NCI-H187 treated with DMSO at 0.1 percent for 48 hours (cell line): ENCODE results near the gene SAFB.

Source experiments
- DNase-seq: peaks from one replicate; lab custom pipeline; 2025; lab: John Stamatoyannopoulos, UW

The SAFB gene

GRCh38 chr19:5622465-5623396 lies at the start of gene SAFB, which contains the start of gene SAFB2:
SAFB (plus strand) TSS chr19:5623083; CDS start chr19:5623206, 123 bp downstream.
SAFB2 (minus strand) TSS chr19:5622776; CDS start chr19:5622715, 61 bp downstream.
- DNase-seq: peak; percentile 62

DNA sequence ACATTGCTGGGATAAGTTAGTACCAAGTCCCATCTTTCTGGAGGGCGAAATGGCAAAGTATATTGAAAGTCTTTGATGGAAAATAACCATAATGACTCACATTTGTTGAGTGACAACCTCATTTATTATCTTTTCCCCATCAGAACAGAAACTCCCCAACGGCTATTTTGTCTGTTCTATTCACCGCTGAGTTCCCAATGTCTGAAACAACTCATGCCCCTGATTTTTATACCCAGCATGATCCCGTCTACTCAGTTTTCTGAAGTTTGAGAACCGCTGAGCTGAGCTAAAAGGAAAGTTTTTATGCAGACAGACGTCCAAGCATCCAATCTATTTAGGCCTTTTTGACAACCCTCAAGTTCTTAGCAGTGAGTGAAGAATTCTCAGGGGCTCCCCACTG lies 47.3 kb upstream of the SAFB start:
- DNase-seq: no peak

DNA sequence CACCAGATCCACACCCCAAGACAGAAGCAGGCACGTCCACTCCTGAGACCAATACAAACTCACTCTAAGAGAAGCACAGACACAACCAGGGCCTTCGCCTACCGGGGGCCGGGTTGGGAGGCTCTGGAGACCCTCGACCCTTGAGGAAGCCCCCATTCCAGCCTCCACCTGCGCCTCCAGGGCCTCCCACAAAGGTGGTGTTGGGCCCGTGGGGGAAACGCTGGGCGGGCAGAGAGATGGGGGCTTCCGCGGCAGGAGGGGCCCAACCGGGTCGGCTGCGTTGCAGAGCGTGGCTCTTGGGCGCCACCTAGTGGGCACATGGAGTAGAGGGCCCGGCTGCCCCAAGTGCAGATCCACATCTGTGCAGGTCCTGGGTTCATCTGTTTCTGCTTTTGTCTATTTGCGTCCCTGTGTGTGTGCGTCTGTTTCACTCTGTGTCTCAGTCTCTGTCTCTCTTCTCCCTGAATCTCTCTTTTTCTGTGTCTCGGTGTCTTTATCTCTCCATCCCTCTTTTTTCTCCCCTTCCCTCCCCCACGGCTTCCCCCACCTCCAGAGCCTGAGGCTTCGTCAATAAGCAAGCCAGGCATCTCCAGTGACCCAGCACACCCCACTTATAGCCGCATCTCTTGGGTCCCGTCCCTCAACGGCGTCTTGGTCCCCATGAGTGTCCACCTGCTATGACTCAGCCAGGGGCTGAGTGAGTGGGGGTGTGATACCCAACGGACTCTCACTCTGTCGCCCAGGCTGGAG lies 44.6 kb upstream of the SAFB start:
- DNase-seq: no peak

DNA sequence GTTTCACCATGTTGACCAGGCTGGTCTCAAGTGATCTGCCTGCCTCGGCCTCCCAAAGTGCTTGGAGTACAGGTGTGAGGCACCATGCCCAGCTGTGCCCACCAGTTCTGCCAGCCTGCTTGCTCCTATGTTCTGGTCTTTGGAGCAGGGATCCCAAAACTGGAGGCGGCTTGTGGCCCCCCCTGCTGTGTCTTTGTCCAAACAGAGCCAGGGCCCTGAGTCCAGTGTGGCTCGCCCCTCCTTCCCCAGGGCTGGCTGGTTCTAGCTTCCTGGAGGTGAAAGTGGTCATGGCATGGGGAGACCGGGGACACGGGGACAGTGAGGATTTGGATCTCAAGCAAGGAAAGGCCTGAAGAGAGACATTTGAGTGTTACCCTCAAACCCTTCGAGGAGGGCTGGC lies 43.6 kb upstream of the SAFB start:
- DNase-seq: no peak

GRCh38 chr19:5579697-5580096 lies 43.2 kb upstream of the SAFB start:
- DNase-seq: no peak

DNA sequence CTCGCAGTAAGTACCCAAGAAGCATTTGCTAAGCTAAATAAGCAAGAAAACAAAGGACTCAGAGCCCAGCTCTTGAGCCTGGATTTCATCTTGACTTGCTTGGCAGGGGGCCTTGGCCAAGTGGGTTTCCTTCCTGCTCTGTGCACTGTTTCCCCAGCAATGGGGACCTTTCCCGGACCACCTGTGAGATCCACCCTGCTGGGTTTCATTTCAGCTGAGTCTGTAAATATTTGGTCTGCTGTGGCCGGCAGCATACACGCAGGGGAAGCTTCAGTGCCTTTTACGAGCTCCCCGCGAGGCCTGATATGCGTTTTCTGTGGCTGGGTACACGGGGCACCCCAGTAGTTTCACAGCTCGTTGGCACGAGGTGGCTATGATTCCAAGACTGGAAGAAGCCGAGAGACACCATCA lies 42.7 kb upstream of the SAFB start:
- DNase-seq: no peak

- no peak for DNase-seq
Measured at GRCh38 chr19:5585461-5586299, 37.2 kb upstream of the SAFB start.

DNA sequence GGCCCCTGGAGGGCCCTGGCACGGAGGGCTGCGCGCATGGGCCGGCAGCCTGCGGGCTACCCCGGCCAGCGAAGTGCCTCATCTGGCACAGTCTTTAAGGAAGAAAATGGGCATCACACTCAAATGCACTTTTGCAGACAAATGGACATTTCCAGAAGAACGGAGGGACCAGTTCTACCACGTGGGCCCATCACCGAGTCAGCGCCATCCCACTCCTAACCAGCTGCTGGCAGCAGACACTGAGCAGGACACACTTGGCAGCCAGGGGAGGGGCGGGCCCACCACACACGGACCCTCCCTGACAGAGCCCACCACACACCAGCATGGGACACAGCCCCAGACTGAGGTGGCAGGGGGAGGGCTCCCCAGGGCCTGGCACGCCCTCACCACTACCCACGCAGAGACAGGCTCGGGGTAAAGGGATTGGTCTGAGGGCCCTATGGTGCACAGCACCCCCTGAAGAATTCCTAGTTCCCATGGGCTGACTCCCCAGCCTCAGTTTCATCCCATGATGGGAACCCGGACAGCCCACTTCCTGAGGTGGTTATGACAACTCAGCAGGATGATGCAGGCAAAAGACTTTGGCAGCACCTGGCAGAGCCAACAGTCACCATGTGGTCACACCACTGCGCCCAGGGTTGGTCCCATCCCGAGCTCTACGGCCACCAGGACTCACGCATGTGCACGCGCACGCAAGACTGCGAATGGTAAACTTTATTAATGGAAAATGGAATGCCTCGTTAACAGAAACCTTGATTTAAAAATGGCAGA lies 36.4 kb upstream of the SAFB start:
- DNase-seq: no peak

DNA sequence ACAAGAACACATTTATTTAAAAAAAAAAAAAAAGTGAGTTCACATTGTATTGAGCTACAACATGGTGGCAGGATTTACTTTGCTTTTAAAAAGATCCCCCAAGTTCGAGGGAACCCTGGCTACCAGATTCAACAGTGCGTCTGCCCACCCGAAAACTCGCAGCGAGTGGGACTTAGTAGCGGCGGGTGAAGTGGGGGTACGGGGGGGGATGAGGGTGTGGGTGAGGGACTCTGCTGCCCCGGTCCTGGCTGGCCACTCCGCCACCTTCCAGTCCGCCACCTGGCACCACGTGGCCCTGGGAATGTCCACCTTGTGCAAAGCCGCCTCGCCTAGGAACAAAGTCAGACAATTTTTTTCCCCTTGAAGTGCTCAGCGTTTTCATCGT lies 35.8 kb upstream of the SAFB start:
- no peak for DNase-seq

GRCh38 chr19:5587661-5588060 lies 35.2 kb upstream of the SAFB start:
- no peak for DNase-seq

- no peak for DNase-seq
Measured at GRCh38 chr19:5588441-5588840, 34.4 kb upstream of the SAFB start.

DNA sequence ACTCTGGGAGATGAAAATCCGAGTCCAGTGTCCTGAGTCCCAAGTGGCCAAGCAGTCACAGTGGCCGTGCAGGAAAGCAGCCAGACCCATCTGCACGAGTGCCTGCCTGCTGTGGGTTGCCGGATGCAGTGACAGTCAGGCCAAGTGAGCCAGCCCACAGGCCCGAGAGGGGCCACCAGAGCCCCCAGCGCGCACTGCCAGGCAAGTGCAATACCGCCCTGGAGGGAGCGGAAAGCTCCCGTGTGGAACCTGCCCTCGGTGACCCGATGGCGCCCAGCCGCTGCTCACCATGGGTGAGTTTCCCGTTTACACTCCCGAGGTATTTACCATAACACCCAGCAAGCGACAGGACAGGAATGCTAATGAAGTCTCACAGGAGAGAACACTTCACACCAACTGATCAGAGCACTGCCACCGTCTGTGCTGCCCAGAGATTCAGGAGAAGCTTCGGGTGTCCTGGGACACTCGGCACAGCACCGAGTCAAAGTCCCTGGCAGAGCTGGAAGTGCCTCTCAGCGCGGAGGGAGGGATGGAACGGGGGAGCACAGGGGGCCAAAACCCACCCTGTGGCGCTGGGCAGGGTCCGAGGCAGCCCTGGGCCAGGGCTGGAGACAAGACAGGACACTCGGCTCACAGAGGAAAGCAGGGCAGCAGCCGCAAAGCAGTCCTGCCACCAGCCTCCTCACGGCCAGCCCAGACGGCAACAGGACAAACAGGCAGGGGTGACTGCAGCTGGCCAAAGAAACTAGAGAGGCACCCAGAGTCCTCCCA lies 33.8 kb upstream of the SAFB start:
- DNase-seq: no peak

- no peak for DNase-seq
Measured at GRCh38 chr19:5590151-5590864, 32.6 kb upstream of the SAFB start.

- no peak for DNase-seq
Measured at GRCh38 chr19:5590865-5591154, 32.1 kb upstream of the SAFB start.

- no peak for DNase-seq
Measured at GRCh38 chr19:5591476-5591875, 31.4 kb upstream of the SAFB start.

- DNase-seq: no peak
Measured at GRCh38 chr19:5592531-5593342, 30.1 kb upstream of the SAFB start.

GRCh38 chr19:5593343-5594255 lies 29.3 kb upstream of the SAFB start:
- DNase-seq: no peak

- no peak for DNase-seq
Measured at GRCh38 chr19:5594521-5594950, 28.3 kb upstream of the SAFB start.
